GM23248 (cell line): ENCODE results near the gene YBX3. TPM values are rescaled to one million over a fixed set of nuclear protein-coding genes. Genes with fewer than 3 reads are reported as not detected.

Experiments
- DNase-seq: peaks from one replicate; pipeline ENCODE4 v3.0.0-alpha.2; 2015
- H2AFZ ChIP-seq: fragments of 200-600 bp; sonication (generic); 2 replicates; pipeline ENCODE4 v1.6.1; 2016; ENCODE audit warnings: antibody characterized with exemption
- H3F3A ChIP-seq: fragments of 200-600 bp; sonication (generic); 2 replicates; pipeline ENCODE4 v1.6.1; 2016; ENCODE audit warnings: mild to moderate bottlenecking, antibody characterized with exemption, mixed run types; ENCODE audit not compliant: insufficient read depth
- H3K27ac ChIP-seq: fragments of 200-600 bp; sonication (generic); 2 replicates; pipeline ENCODE4 v1.5.1; 2016; ENCODE audit warnings: mild to moderate bottlenecking
- H3K27me3 ChIP-seq: fragments of 200-600 bp; sonication (generic); replicated peaks from 2 replicates; pipeline ENCODE4 v1.6.1; 2016; ENCODE audit warnings: mild to moderate bottlenecking; ENCODE audit not compliant: insufficient read depth
- H3K36me3 ChIP-seq: fragments of 200-600 bp; sonication (generic); 2 replicates; pipeline ENCODE4 v1.6.1; 2016; ENCODE audit warnings: low read depth, mild to moderate bottlenecking
- H3K4me1 ChIP-seq: fragments of 200-600 bp; sonication (generic); 2 replicates; pipeline ENCODE4 v1.6.1; 2016; ENCODE audit warnings: mild to moderate bottlenecking; ENCODE audit not compliant: insufficient read depth
- H3K4me2 ChIP-seq: fragments of 200-600 bp; sonication (generic); one replicate; pipeline ENCODE4 v1.6.1; 2016; ENCODE audit warnings: mild to moderate bottlenecking; ENCODE audit not compliant: unreplicated experiment
- H3K4me3 ChIP-seq: fragments of 200-600 bp; sonication (generic); 2 replicates; pipeline ENCODE4 v1.5.1; 2016; ENCODE audit warnings: mild to moderate bottlenecking
- H3K79me2 ChIP-seq: fragments of 200-600 bp; sonication (generic); 2 replicates; pipeline ENCODE4 v1.6.1; 2016; ENCODE audit warnings: mild to moderate bottlenecking; ENCODE audit not compliant: insufficient read depth
- H3K9ac ChIP-seq: fragments of 200-600 bp; sonication (generic); 2 replicates; pipeline ENCODE4 v1.6.1; 2016; ENCODE audit warnings: mild to moderate bottlenecking
- H3K9me2 ChIP-seq: fragments of 200-600 bp; sonication (generic); 2 replicates; pipeline ENCODE4 v1.6.1; 2016; ENCODE audit warnings: mixed run types, mild to moderate bottlenecking, moderate library complexity; ENCODE audit not compliant: insufficient read depth
- H3K9me3 ChIP-seq: fragments of 200-600 bp; sonication (generic); one replicate; pipeline ENCODE4 v1.6.1; 2017; ENCODE audit warnings: low read depth
- H4K20me1 ChIP-seq: fragments of 200-600 bp; sonication (generic); 2 replicates; pipeline ENCODE4 v1.6.0; 2016; ENCODE audit not compliant: insufficient read depth
- EZH2 ChIP-seq: fragments of 200-600 bp; sonication (generic); IDR thresholded peaks from 2 replicates; pipeline ENCODE4 v1.6.1; 2018; ENCODE audit warnings: antibody characterized with exemption, mild to moderate bottlenecking; ENCODE audit not compliant: insufficient read depth, poor library complexity, severe bottlenecking
- EZH2phosphoT487 ChIP-seq: fragments of 200-600 bp; sonication (generic); IDR thresholded peaks from 2 replicates; pipeline ENCODE4 v1.6.1; 2018; ENCODE audit warnings: antibody characterized with exemption, moderate library complexity, mild to moderate bottlenecking, low read depth; ENCODE audit not compliant: insufficient read depth
- WGBS, 2 experiments: methylation state at CpG; one replicate each; pipeline ENCODE4 v1.1.6; 2015 to 2017; ENCODE audit warnings: low lambda C conversion rate in 2 of 2, low coverage in 1 of 2; ENCODE audit errors: missing lambda C conversion rate in 2 of 2; 5-methylcytosine and 5-hydroxymethylcytosine counted together
- in situ Hi-C: fragments of 300-500 bp; cut with MboI; formaldehyde crosslinking; loops from 2 replicates; pipeline ENCODE4 v1.15.0; 2020
- polyA plus RNA-seq: library from polyadenylated mRNA; unstranded; fragments of >200 nt; fragmentation: Nextera tagmentation; extraction: Ambion mirVana; gene quantifications from 2 replicates; pipeline ENCODE4 v1.2.1, GENCODE V29; 2016
- total RNA-seq: library from RNA; depleted of rRNA; stranded (reverse); fragments of >200 nt; shearing (Covaris generic); gene quantifications from 2 replicates; pipeline ENCODE4 v1.2.3, GENCODE V29; 2014

Gene YBX3
- total and polyA plus RNA-seq, 2 experiments from 2014 or later = 108 to 215 TPM

DNA sequence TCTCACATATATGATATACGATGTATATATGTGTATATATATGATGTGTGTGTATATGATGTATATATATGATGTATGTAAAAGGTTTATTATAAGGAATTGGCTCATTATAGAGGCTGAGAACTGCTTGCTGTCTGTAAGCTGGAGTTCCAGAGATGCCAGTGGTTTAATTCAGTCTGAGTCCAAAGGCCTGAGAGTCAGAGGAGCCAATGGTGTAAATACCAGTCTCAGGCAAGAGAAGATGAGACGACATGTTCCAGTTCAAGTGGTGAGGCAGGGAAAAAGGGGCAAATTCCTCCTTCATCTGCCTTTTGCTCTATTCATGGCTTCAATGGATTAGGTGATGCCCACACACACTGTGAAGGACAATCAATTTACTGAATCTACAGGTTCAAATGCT lies 32.2 kb downstream of the YBX3 start:
- TF ChIP-seq EZH2 (no peak), EZH2phosphoT487 (no peak)
- H3K9me2 ChIP-seq = no peaks in the 10 kb centered on the region
- H3K9ac ChIP-seq = no peak overlapping the region
- no peaks in the 10 kb centered on the region for H4K20me1 ChIP-seq
- no peaks in the 10 kb centered on the region for H3K79me2 ChIP-seq
- H3K27me3 ChIP-seq = no peaks in the 10 kb centered on the region
- 90 to 100% methylated on average over 2 of the region's 2 CpGs for WGBS, 2 experiments
- H3K9me3 ChIP-seq = no peaks in the 10 kb centered on the region
- H3K4me1 ChIP-seq = no peaks in the 10 kb centered on the region
- H3K4me3 ChIP-seq = no peak overlapping the region
- in situ Hi-C loops = no loop called here
- DNase-seq = no peak
- H3K4me2 ChIP-seq = no peak overlapping the region
- H2AFZ ChIP-seq = no peak overlapping the region
- H3F3A ChIP-seq = peaks cover 26% of the 10 kb centered on the region; the same call in 1 of the 2 replicates
- no peak overlapping the region for H3K27ac ChIP-seq
- H3K36me3 ChIP-seq = 0 out of 2 replicates have a peak, but pooled peaks cover 10% of the 10 kb centered on the region

DNA sequence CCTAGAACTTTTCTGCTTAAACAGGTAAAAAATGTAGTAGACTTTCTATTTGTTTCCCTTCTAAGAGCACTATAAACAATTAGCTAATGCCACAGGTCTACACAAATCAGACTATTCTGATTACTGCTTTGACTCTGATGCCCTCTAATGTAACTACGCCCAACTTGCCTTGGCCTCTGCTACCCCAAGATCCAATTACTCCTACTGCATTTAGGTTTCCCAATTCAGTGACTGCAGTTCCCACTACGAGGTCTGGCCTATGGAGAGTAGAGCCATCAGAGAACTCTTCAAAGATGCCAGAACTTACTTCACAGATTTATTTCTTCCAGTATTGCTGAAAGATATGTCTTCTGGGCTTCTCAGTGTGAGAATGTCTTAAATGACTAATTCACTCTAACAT lies 34.0 kb downstream of the YBX3 start:
- Histone ChIP-seq H4K20me1 (no peaks in the 10 kb centered on the region), H3F3A (0 out of 2 replicates have a peak, but pooled peaks cover 18% of the 10 kb centered on the region), H2AFZ (no peak overlapping the region), H3K27me3 (no peaks in the 10 kb centered on the region), H3K27ac (no peak overlapping the region), H3K4me1 (no peaks in the 10 kb centered on the region), H3K9me3 (no peaks in the 10 kb centered on the region), H3K9me2 (no peaks in the 10 kb centered on the region), H3K4me3 (no peak overlapping the region), H3K79me2 (no peaks in the 10 kb centered on the region), H3K36me3 (0 out of 2 replicates have a peak, but pooled peaks cover 3% of the 10 kb centered on the region), H3K4me2 (no peak overlapping the region), H3K9ac (no peak overlapping the region)
- in situ Hi-C loops = no loop called here
- WGBS, 2 experiments = 94 to 100% methylated on average over 2 of the region's 2 CpGs
- TF ChIP-seq EZH2phosphoT487 = no peak
- no peak for TF ChIP-seq EZH2
- DNase-seq = no peak

DNA sequence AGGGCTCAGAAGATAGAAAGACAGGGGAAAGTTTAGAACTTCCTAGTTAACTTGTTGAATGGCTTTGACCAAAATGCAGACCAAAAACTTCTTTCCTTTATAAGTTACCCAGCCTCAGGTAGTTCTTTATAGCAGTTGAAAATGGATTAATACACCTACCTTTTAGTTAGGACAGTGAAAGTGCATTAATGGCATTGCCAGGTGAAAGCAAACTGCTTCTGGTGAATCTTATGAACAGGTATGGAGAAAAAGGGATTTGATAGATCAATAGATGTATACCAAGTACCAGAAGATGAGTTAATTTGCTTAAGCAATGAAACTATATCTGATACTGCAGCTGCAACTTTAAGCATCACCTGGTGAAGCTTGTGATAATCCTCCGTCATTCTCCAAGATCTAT lies 35.1 kb downstream of the YBX3 start:
- 86 to 100% methylated on average over 1 of the region's 1 CpG for WGBS, 2 experiments
- H3K79me2 ChIP-seq = no peaks in the 10 kb centered on the region
- in situ Hi-C loops = no loop called here

DNA sequence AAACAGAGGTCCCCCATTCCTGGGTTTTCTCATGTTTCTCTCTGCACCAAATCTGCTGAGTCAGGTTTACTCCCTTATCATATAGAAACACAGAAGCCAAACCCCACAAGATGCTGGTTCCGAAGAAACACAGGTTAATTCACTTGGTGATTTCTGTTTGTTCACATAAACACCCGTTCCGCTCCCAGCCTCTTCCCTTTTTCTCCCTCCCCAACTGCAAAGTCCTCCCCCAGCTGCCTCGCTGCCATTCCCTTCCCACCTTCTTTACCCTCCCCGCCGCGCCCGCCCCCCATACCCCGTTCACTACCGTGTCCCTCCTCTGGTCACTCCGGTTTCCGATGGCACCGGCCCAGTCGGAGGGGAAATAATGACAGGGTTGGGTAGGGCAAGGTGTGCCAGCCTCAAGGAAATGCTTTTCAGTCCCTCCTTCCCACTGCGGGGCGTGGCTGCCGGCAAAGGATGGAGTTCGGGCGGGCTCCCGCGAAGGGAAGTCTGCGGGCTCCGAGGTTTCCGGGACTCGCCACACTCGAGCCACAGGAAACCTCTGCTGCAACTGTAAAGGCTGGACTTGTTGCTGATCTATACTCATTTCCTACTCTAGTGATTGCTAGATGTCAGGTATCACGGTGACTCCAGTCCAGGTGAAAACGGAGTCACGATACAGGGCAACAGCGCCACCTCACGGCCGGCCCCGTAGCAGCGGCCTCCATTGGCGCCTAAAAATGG lies 49.3 kb downstream of the YBX3 start, which contains the start of gene STYK1:
STYK1 (minus strand) TSS at position 394 of the 726 bp plus-strand sequence. CDS start 39,434 bp downstream, outside the sequence.
- Histone ChIP-seq H3K9ac (peak within 1 kb of the TSS; percentile 32), H3K9me3 (no peaks in the 10 kb centered on the region), H3K27me3 (no peaks in the 10 kb centered on the region), H3K4me2 (peak within 1 kb of the TSS; percentile 74), H3K4me3 (peak within 1 kb of the TSS; percentile 80), H3K27ac (no peak within 1 kb of the TSS), H4K20me1 (no peaks in the 10 kb centered on the region), H3K4me1 (no peaks in the 10 kb centered on the region), H3F3A (no peaks in the 10 kb centered on the region), H2AFZ (peak within 1 kb of the TSS; percentile 90), H3K36me3 (no peaks in the 10 kb centered on the region), H3K9me2 (no peaks in the 10 kb centered on the region), H3K79me2 (no peaks in the 10 kb centered on the region)
- DNase-seq = peak; percentile 66
- TF ChIP-seq EZH2 = no peak
- TF ChIP-seq EZH2phosphoT487 = no peak
- in situ Hi-C loops = no loop called here
- WGBS, 2 experiments = 1% methylated on average over 33 to 35 of the region's 35 CpGs

More for the DNA sequence above, 35.1 kb downstream of the YBX3 start:
- Histone ChIP-seq H4K20me1 (no peaks in the 10 kb centered on the region), H3F3A (0 out of 2 replicates have a peak, but pooled peaks cover 15% of the 10 kb centered on the region), H2AFZ (no peak overlapping the region), H3K9me2 (no peaks in the 10 kb centered on the region), H3K27ac (no peak overlapping the region), H3K4me3 (no peak overlapping the region), H3K4me1 (no peaks in the 10 kb centered on the region), H3K9ac (no peak overlapping the region), H3K36me3 (0 out of 2 replicates have a peak, but pooled peaks cover 3% of the 10 kb centered on the region), H3K4me2 (no peak overlapping the region), H3K27me3 (no peaks in the 10 kb centered on the region), H3K9me3 (no peaks in the 10 kb centered on the region)
- no peak for DNase-seq
- TF ChIP-seq EZH2phosphoT487 = no peak
- TF ChIP-seq EZH2 = no peak
